PC-3 (cell line): Measurements from ENCODE around the gene CCDC112.

Source experiments
- EZH2 ChIP-seq: fragments of 300-600 bp; sonication (generic); IDR thresholded peaks from one replicate; pipeline ENCODE4 v1.6.1; 2017; ENCODE audit warnings: antibody characterized with exemption, mild to moderate bottlenecking, low read length; ENCODE audit not compliant: unreplicated experiment
- EZH2phosphoT487 ChIP-seq: fragments of 300-600 bp; sonication (generic); IDR thresholded peaks from 2 replicates; pipeline ENCODE4 v1.6.1; 2018; ENCODE audit warnings: mild to moderate bottlenecking, antibody characterized with exemption, low read length, borderline replicate concordance
- TF ChIP-seq, protein P1 (sequence below): fragments of 300-600 bp; sonication (generic); conservative IDR thresholded peaks from 2 replicates; pipeline ENCODE4 v1.5.1; 2017; ENCODE audit warnings: antibody characterized with exemption, low read depth, mild to moderate bottlenecking, low read length

DNA sequence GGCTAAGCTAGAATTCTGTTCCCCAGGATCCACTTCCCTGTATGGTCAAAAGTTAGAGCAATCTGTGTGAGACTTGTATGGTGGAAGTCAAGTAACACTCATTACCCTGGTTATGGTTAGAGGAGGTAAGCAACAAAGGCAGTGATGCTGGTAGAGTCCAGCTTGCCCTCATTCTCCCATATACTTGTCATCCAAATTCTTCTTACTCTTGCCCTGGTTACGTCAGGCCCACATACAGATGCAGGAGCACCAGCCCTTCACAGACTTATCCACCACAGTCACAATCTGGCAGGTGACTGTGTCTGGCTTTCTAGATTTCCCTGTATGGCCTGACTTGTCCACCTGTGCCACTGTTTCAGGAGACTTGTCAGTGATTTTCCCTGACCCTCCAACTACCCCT, 69.2 kb downstream of the CCDC112 start:
- TF ChIP-seq, protein P1, sequence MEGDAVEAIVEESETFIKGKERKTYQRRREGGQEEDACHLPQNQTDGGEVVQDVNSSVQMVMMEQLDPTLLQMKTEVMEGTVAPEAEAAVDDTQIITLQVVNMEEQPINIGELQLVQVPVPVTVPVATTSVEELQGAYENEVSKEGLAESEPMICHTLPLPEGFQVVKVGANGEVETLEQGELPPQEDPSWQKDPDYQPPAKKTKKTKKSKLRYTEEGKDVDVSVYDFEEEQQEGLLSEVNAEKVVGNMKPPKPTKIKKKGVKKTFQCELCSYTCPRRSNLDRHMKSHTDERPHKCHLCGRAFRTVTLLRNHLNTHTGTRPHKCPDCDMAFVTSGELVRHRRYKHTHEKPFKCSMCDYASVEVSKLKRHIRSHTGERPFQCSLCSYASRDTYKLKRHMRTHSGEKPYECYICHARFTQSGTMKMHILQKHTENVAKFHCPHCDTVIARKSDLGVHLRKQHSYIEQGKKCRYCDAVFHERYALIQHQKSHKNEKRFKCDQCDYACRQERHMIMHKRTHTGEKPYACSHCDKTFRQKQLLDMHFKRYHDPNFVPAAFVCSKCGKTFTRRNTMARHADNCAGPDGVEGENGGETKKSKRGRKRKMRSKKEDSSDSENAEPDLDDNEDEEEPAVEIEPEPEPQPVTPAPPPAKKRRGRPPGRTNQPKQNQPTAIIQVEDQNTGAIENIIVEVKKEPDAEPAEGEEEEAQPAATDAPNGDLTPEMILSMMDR, result no peak
- TF ChIP-seq EZH2 (no peak), EZH2phosphoT487 (no peak)
